Keratinocyte (primary cell): Measurements from ENCODE around the gene NOD2. TPM values are rescaled to one million over a fixed set of nuclear protein-coding genes. Genes with fewer than 3 reads are reported as not detected.
A peak's percentile ranks its signal among the peaks of the same experiment; 100 is the strongest.

Source experiments
- DNase-seq: peaks from one replicate; pipeline ENCODE4 v3.0.0-alpha.2; 2011; ENCODE audit warnings: low read depth, missing footprints, low spot score
- FAIRE-seq: peaks from 2 replicates; lab custom pipeline; 2011; peaks lifted over from hg19 to GRCh38; lab: Jason Lieb, UNC
- H2AFZ ChIP-seq: 2 replicates; pipeline ENCODE4 v1.6.0; 2012; ENCODE audit warnings: low read length, control low read depth, inconsistent platforms; ENCODE audit not compliant: control insufficient read depth
- H3K27ac ChIP-seq: 2 replicates; pipeline ENCODE4 v1.5.1; 2011; ENCODE audit warnings: low read length; ENCODE audit not compliant: control insufficient read depth, insufficient read depth
- H3K27me3 ChIP-seq: 3 replicates; pipeline ENCODE4 v1.6.0; 2011; ENCODE audit warnings: low read length; ENCODE audit not compliant: control insufficient read depth, insufficient read depth; ENCODE audit errors: extremely low read depth
- H3K36me3 ChIP-seq, 2 experiments: 2 replicates in 1 of 2; 3 replicates in 1 of 2; pipeline ENCODE4 v1.5.1; 2011; ENCODE audit warnings: low read length in 2 of 2, mild to moderate bottlenecking in 1 of 2; ENCODE audit not compliant: control insufficient read depth in 2 of 2, insufficient read depth in 2 of 2; ENCODE audit errors: extremely low read depth in 1 of 2
- H3K4me1 ChIP-seq: 3 replicates; pipeline ENCODE4 v1.5.1; 2011; ENCODE audit warnings: low read length; ENCODE audit not compliant: control insufficient read depth, insufficient read depth; ENCODE audit errors: extremely low read depth
- H3K4me2 ChIP-seq: 3 replicates; pipeline ENCODE4 v1.6.0; 2011; ENCODE audit warnings: low read depth, low read length; ENCODE audit not compliant: control insufficient read depth, insufficient read depth; ENCODE audit errors: extremely low read depth
- H3K4me3 ChIP-seq, 3 experiments: fragments of 200-600 bp in 1 of 3; sonication (generic) in 1 of 3; 2 replicates in 2 of 3; 3 replicates in 1 of 3; pipeline ENCODE4 v1.5.1; 2011 to 2016; ENCODE audit warnings: low read length in 3 of 3, mild to moderate bottlenecking in 3 of 3, control low read depth in 2 of 3, inconsistent platforms in 1 of 3, low read depth in 1 of 3, mixed read lengths in 1 of 3, mixed run types in 1 of 3, moderate library complexity in 1 of 3; ENCODE audit not compliant: control insufficient read depth in 2 of 3, insufficient read depth in 2 of 3; ENCODE audit errors: extremely low read depth in 1 of 3
- H3K79me2 ChIP-seq: 2 replicates; pipeline ENCODE4 v1.6.0; 2012; ENCODE audit warnings: low read length; ENCODE audit not compliant: control insufficient read depth, insufficient read depth
- H3K9ac ChIP-seq: 3 replicates; pipeline ENCODE4 v1.6.0; 2011; ENCODE audit warnings: low read length; ENCODE audit not compliant: control insufficient read depth, insufficient read depth; ENCODE audit errors: extremely low read depth
- H3K9me1 ChIP-seq: 3 replicates; pipeline ENCODE4 v1.6.0; 2011; ENCODE audit warnings: low read length; ENCODE audit not compliant: control insufficient read depth, insufficient read depth; ENCODE audit errors: extremely low read depth
- H3K9me3 ChIP-seq: 2 replicates; pipeline ENCODE4 v1.5.1; 2012; ENCODE audit warnings: low read depth, low read length; ENCODE audit not compliant: control insufficient read depth
- H4K20me1 ChIP-seq: 3 replicates; pipeline ENCODE4 v1.6.0; 2011; ENCODE audit warnings: low read length; ENCODE audit not compliant: control insufficient read depth, insufficient read depth; ENCODE audit errors: extremely low read depth
- CTCF ChIP-seq, 3 experiments: IDR thresholded peaks in 1 of 3; conservative IDR thresholded peaks in 1 of 3; optimal IDR thresholded peaks in 1 of 3; 2 replicates in 2 of 3; 3 replicates in 1 of 3; pipeline versions ENCODE3 to v1.5.1; 2011; ENCODE audit warnings: low read length in 3 of 3, mild to moderate bottlenecking in 3 of 3, moderate library complexity in 2 of 3, control low read depth in 1 of 3, inconsistent platforms in 1 of 3; ENCODE audit not compliant: insufficient read depth in 2 of 3; ENCODE audit errors: extremely low read depth in 1 of 3
- EZH2 ChIP-seq: IDR thresholded peaks from one replicate; pipeline ENCODE4 v1.6.1; 2012; ENCODE audit warnings: inconsistent platforms, mild to moderate bottlenecking, low read length, moderate library complexity
- dilution Hi-C: fragments of 300-500 bp; cut with MboI; formaldehyde crosslinking; loops from one replicate; pipeline ENCODE4 v1.7.0; 2020; ENCODE audit warnings: low sequenced_read_pairs; ENCODE audit not compliant: extremely low pct_ligation_motif_present
- polyA plus RNA-seq, 5 experiments: library from polyadenylated mRNA; depleted of rRNA in 3 of 5; stranded (reverse) in 3 of 5; stranded (forward) in 1 of 5; unstranded in 1 of 5; fragments of >200 nt; gene quantifications; 1 replicate in 1 of 5; 2 replicates in 3 of 5; 3 replicates in 1 of 5; pipeline versions ENCODE4 v1.2.1 to v1.2.3, GENCODE V29; 2011 to 2012; ENCODE audit warnings: missing spikeins in 2 of 5, low read depth in 1 of 5, low replicate concordance in 1 of 5

The NOD2 gene
- polyA plus RNA-seq, 1 donor (not counting 4 experiments of a cell fraction or from before 2014, with no cell fraction given): 0.80 TPM

- Histone ChIP-seq H3K4me2 (no peak overlapping the region), H3K79me2 (peaks cover 12% of the 10 kb centered on the region), H3K27ac (peak overlapping the region; percentile 26), H4K20me1 (no peaks in the 10 kb centered on the region), H3K27me3 (no peaks in the 10 kb centered on the region), H3K4me3 (no peak overlapping the region), H3K9me1 (no peaks in the 10 kb centered on the region), H2AFZ (no peak overlapping the region), H3K9me3 (no peaks in the 10 kb centered on the region), H3K9ac (no peak overlapping the region), H3K4me1 (peaks cover 5% of the 10 kb centered on the region), H3K36me3 (peaks cover 0 to 2% of the 10 kb centered on the region in 2 experiments)
- no peak for DNase-seq
- no peak for TF ChIP-seq EZH2
- no peak for TF ChIP-seq CTCF (optimal IDR thresholded peaks at IDR 0.05 in 1 of 3, IDR thresholded peaks at IDR 0.05 in 1 of 3, conservative IDR thresholded peaks at IDR 0.05 in 1 of 3; ENCODE audit: extremely low read depth in 1 of 3, insufficient read depth in 2 of 3, low read length in 3 of 3)
- FAIRE-seq: peak; percentile 55
- dilution Hi-C loops: no loop called here
Measured at GRCh38 chr16:50771366-50771765, 78.0 kb downstream of the NOD2 start.

- no peak for TF ChIP-seq EZH2
- no peak for TF ChIP-seq CTCF (optimal IDR thresholded peaks at IDR 0.05 in 1 of 3, IDR thresholded peaks at IDR 0.05 in 1 of 3, conservative IDR thresholded peaks at IDR 0.05 in 1 of 3; ENCODE audit: extremely low read depth in 1 of 3, insufficient read depth in 2 of 3, low read length in 3 of 3)
- H3K4me1 ChIP-seq: peaks cover 5% of the 10 kb centered on the region
- H3K36me3 ChIP-seq: no peaks in the 10 kb centered on the region
- no peak overlapping the region for H3K27ac ChIP-seq
- no peaks in the 10 kb centered on the region for H3K9me3 ChIP-seq
- H2AFZ ChIP-seq: no peak overlapping the region
- DNase-seq (no peak), FAIRE-seq (no peak)
- H3K4me2 ChIP-seq: no peak overlapping the region
- H3K27me3 ChIP-seq: no peaks in the 10 kb centered on the region
- H4K20me1 ChIP-seq: no peaks in the 10 kb centered on the region
- dilution Hi-C loops: no loop called here
- no peak overlapping the region for H3K9ac ChIP-seq
- H3K4me3 ChIP-seq: no peak overlapping the region
- H3K79me2 ChIP-seq: peaks cover 12% of the 10 kb centered on the region
- H3K9me1 ChIP-seq: no peaks in the 10 kb centered on the region
Measured at GRCh38 chr16:50774405-50774804, 81.0 kb downstream of the NOD2 start.
